HCT116 (cell line): Measurements from ENCODE around the gene MPIG6B. TPM values are rescaled to one million over a fixed set of nuclear protein-coding genes. Genes with fewer than 3 reads are reported as not detected.

Source experiments
- ATAC-seq: fragments of 200-7000 bp; cut with Tn5 transposase; 2 replicates; pipeline ENCODE4 v1.9.1; 2020; ENCODE audit warnings: mild to moderate bottlenecking, moderate library complexity
- BruUV-seq: library from RNA; stranded (reverse); fragments of 400-500 nt; replicated peaks from 2 replicates; lab custom pipeline; 2021; lab: Mats Ljungman, UMichigan
- CTCF ChIA-PET: fragments of 300-600 bp; sonication (Branson Sonifier 250); formaldehyde crosslinking; loops from one replicate; lab custom pipeline; 2021; ENCODE audit warnings: antibody characterized with exemption; lab: Charles Lee
- POLR2A ChIA-PET: fragments of 300-600, 350-600 bp; sonication (Branson Sonifier 250); formaldehyde crosslinking; loops from one replicate; lab custom pipeline; 2021; ENCODE audit warnings: antibody characterized with exemption; lab: Charles Lee
- RAD21 ChIA-PET, 2 experiments: fragments of 300-600 bp; sonication (Branson Sonifier 250); formaldehyde crosslinking; loops; one replicate each; lab custom pipeline; 2023; ENCODE audit warnings: low total read pairs in 2 of 2; ENCODE audit not compliant: uncharacterized antibody in 2 of 2, unreplicated experiment in 2 of 2, low non-redundant PET in 1 of 2; lab: Charles Lee
- DNase-seq: peaks from one replicate; pipeline ENCODE4 v3.0.0-alpha.2; 2010; ENCODE audit warnings: low read depth, low spot score
- H2AFZ ChIP-seq: fragments of 200-600 bp; shearing (Covaris generic), sonication (generic); 2 replicates; pipeline ENCODE4 v1.6.1; 2017; ENCODE audit warnings: low read depth, mixed run types, mixed read lengths, antibody characterized with exemption, low read length; ENCODE audit not compliant: poor library complexity, severe bottlenecking
- H3K27ac ChIP-seq: 2 replicates; pipeline ENCODE4 v1.5.1; 2012; ENCODE audit warnings: low read depth, low read length
- H3K27me3 ChIP-seq: fragments of 200-600 bp; sonication (generic); 2 replicates; pipeline ENCODE4 v1.6.1; 2016; ENCODE audit warnings: mixed run types, low read length, mixed read lengths; ENCODE audit not compliant: insufficient read depth
- H3K36me3 ChIP-seq, 2 experiments: fragments of 200-500 bp in 1 of 2; fragments of 200-600 bp in 1 of 2; sonication (Bioruptor generic) in 1 of 2; sonication (generic) in 1 of 2; 2 replicates each; pipeline versions ENCODE4 v1.5.1 to v1.6.1; 2014 to 2016; ENCODE audit warnings: low read length in 2 of 2, inconsistent platforms in 1 of 2, mixed read lengths in 1 of 2, mixed run types in 1 of 2; ENCODE audit not compliant: insufficient read depth in 2 of 2, control insufficient read depth in 1 of 2
- H3K4me1 ChIP-seq, 2 experiments: fragments of 200-600 bp in 1 of 2; sonication (generic) in 1 of 2; 2 replicates each; pipeline versions ENCODE4 v1.5.1 to v1.6.1; 2012 to 2017; ENCODE audit warnings: low read length in 2 of 2, inconsistent platforms in 1 of 2, mild to moderate bottlenecking in 1 of 2, mixed read lengths in 1 of 2, mixed run types in 1 of 2, moderate library complexity in 1 of 2; ENCODE audit not compliant: insufficient read depth in 2 of 2, control insufficient read depth in 1 of 2
- H3K4me2 ChIP-seq: fragments of 200-600 bp; sonication (generic); 2 replicates; pipeline ENCODE4 v1.6.1; 2017; ENCODE audit warnings: mixed run types, low read length, mixed read lengths
- H3K4me3 ChIP-seq, 2 experiments: fragments of 200-600 bp in 1 of 2; sonication (generic) in 1 of 2; replicated peaks in 1 of 2; 2 replicates each; pipeline ENCODE4 v1.5.1; 2011 to 2016; ENCODE audit warnings: low read length in 2 of 2, control low read depth in 1 of 2, low read depth in 1 of 2, mild to moderate bottlenecking in 1 of 2, mixed read lengths in 1 of 2, mixed run types in 1 of 2
- H3K79me2 ChIP-seq: fragments of 200-600 bp; sonication (generic); 2 replicates; pipeline ENCODE4 v1.6.1; 2017; ENCODE audit warnings: mild to moderate bottlenecking, mixed run types, low read length, moderate library complexity, mixed read lengths; ENCODE audit not compliant: insufficient read depth
- H3K9ac ChIP-seq: fragments of 200-600 bp; sonication (generic); 2 replicates; pipeline ENCODE4 v1.6.1; 2016; ENCODE audit warnings: low read length, mixed read lengths
- H3K9me2 ChIP-seq: fragments of 200-600 bp; sonication (generic), shearing (Covaris generic); 2 replicates; pipeline ENCODE4 v1.6.1; 2017; ENCODE audit warnings: mixed run types, mild to moderate bottlenecking, moderate library complexity; ENCODE audit not compliant: insufficient read depth
- H3K9me3 ChIP-seq, 2 experiments: fragments of 200-500 bp in 1 of 2; fragments of 200-600 bp in 1 of 2; sonication (Bioruptor generic) in 1 of 2; sonication (generic) in 1 of 2; 2 replicates each; pipeline ENCODE4 v1.6.1; 2014 to 2017; ENCODE audit warnings: low read length in 2 of 2, mixed read lengths in 2 of 2, inconsistent platforms in 1 of 2, low read depth in 1 of 2, mild to moderate bottlenecking in 1 of 2, mixed run types in 1 of 2, moderate library complexity in 1 of 2; ENCODE audit not compliant: control insufficient read depth in 1 of 2, insufficient read depth in 1 of 2
- H4K20me1 ChIP-seq: fragments of 200-600 bp; sonication (generic), shearing (Covaris generic); 2 replicates; pipeline ENCODE4 v1.6.1; 2017; ENCODE audit warnings: mixed run types, mild to moderate bottlenecking, moderate library complexity; ENCODE audit not compliant: insufficient read depth
- CEBPB ChIP-seq: IDR thresholded peaks from 2 replicates; pipeline ENCODE4 v1.6.1; 2012; ENCODE audit warnings: low read depth
- TCF7L2 ChIP-seq: IDR thresholded peaks from 2 replicates; pipeline ENCODE4 v1.7.0; 2011; ENCODE audit warnings: borderline replicate concordance, inconsistent platforms; ENCODE audit not compliant: insufficient read depth, insufficient read length; ENCODE audit errors: extremely low read depth
- YY1 ChIP-seq: IDR thresholded peaks from 2 replicates; pipeline ENCODE4 v1.6.1; 2011; ENCODE audit warnings: low read length, low read depth, moderate library complexity, mild to moderate bottlenecking; ENCODE audit not compliant: insufficient replicate concordance; ENCODE audit errors: extremely low read depth
- intact Hi-C: fragments of 100-400 bp; cut with micrococcal nuclease; formaldehyde crosslinking; loops from 2 replicates; pipeline ENCODE4 v1.10.0; 2022
- total RNA-seq: library from RNA; stranded (reverse); gene quantifications from one replicate; pipeline ENCODE4 v1.2.1, GENCODE V29; 2021; ENCODE audit not compliant: unreplicated experiment
- TF ChIP-seq, protein P1 (sequence below): IDR thresholded peaks from 2 replicates; pipeline ENCODE4 v1.6.1; 2011; ENCODE audit warnings: mild to moderate bottlenecking, low read length, moderate library complexity; ENCODE audit not compliant: insufficient replicate concordance; ENCODE audit errors: extremely low read depth
- TF ChIP-seq, protein P2 (sequence below): IDR thresholded peaks from 2 replicates; pipeline ENCODE4 v1.6.1; 2012

Gene MPIG6B
- total RNA-seq, 1 experiment from 2014 or later = 0.42 TPM

DNA sequence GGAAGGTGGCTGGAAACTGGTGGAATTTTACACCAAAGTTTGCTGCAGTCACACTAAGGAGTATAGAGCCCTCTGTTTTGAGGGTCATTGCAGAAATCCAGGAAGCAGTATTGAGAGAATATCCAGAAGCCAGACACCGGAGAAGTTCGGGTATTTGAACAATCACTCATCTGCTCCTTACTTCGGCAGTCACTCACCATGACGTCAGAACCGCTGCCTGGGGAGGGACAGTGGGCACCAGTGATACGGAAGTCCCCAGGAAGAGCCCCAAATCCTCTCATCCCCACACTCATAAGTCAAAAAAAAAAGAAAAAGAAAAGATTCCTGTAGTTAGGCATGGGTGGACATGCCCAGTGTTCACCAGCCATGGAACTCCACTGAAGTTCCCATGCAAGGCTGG, 46.3 kb upstream of the MPIG6B start (continued):
- TF ChIP-seq, protein P1, sequence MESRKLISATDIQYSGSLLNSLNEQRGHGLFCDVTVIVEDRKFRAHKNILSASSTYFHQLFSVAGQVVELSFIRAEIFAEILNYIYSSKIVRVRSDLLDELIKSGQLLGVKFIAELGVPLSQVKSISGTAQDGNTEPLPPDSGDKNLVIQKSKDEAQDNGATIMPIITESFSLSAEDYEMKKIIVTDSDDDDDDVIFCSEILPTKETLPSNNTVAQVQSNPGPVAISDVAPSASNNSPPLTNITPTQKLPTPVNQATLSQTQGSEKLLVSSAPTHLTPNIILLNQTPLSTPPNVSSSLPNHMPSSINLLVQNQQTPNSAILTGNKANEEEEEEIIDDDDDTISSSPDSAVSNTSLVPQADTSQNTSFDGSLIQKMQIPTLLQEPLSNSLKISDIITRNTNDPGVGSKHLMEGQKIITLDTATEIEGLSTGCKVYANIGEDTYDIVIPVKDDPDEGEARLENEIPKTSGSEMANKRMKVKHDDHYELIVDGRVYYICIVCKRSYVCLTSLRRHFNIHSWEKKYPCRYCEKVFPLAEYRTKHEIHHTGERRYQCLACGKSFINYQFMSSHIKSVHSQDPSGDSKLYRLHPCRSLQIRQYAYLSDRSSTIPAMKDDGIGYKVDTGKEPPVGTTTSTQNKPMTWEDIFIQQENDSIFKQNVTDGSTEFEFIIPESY = no peak
- TF ChIP-seq, protein P2, sequence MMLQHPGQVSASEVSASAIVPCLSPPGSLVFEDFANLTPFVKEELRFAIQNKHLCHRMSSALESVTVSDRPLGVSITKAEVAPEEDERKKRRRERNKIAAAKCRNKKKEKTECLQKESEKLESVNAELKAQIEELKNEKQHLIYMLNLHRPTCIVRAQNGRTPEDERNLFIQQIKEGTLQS = no peak
- TF ChIP-seq YY1 (no peak), CEBPB (no peak)

DNA sequence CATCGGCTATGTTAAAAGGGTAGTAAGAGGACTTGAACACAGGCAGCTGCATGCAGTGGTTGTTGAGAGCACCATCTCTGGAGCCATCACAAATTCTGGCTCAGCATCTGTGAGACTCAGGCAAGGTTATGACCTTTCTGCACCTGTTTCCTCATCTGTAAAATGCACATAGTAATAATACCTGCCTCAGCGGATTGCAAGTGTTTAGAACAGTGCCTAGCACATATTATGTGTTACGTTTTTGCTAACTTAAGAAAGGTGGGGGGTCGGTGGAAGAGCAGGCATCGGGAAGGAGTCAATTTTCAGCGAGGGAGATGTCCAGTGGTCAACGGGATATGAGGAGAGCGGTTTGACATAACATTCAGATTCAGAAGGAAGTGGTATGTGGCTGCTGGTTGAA, 45.2 kb upstream of the MPIG6B start:
- CTCF ChIA-PET = no interaction called here

More for the DNA sequence above, 45.2 kb upstream of the MPIG6B start:
- Histone ChIP-seq H2AFZ (no peak overlapping the region), H3K9me2 (no peaks in the 10 kb centered on the region), H3K9me3 (no peaks in the 10 kb centered on the region), H4K20me1 (no peaks in the 10 kb centered on the region), H3K27me3 (no peaks in the 10 kb centered on the region), H3K9ac (no peak overlapping the region), H3K36me3 (no peaks in the 10 kb centered on the region; a peak in 1 of 4 replicates), H3K4me2 (no peak overlapping the region), H3K4me3 (no peak overlapping the region), H3K79me2 (no peaks in the 10 kb centered on the region), H3K4me1 (peaks cover 4 to 19% of the 10 kb centered on the region in 2 experiments; a peak in 3 of 4 replicates), H3K27ac (no peak overlapping the region)
- TF ChIP-seq TCF7L2 = no peak
- ATAC-seq = no peak
- RAD21 ChIA-PET = interaction anchor here in 1 of 2 experiments (0.5 kb wide), 1 partner anchor 27 kb away, joined by 3 read pairs; no protein-coding TSS in a partner anchor
- POLR2A ChIA-PET = no interaction called here
- no peak for DNase-seq
- BruUV-seq = no TSS peak
- intact Hi-C loops = no loop called here
